HepG2 (cell line): ENCODE measurements around the gene CENATAC. TPM values are rescaled to one million over a fixed set of nuclear protein-coding genes. Genes with fewer than 3 reads are reported as not detected.

Experiments used
- ATAC-seq: fragments of 200-7000 bp; cut with Tn5 transposase; 3 replicates; pipeline ENCODE4 v1.9.1; 2020; ENCODE audit warnings: mild to moderate bottlenecking, moderate library complexity
- BruUV-seq: library from RNA; stranded (reverse); fragments of 400-500 nt; replicated peaks from 2 replicates; lab custom pipeline; 2021; lab: Mats Ljungman, UMichigan
- CTCF ChIA-PET: fragments of 300-600 bp; formaldehyde crosslinking; extraction: SDS; loops from one replicate; lab custom pipeline; 2021; ENCODE audit warnings: low total read pairs, inconsistent platforms, low intra/inter-chr PET ratio; lab: Yijun Ruan, JAX
- POLR2A ChIA-PET: fragments of 350-600 bp; sonication (Branson Sonifier 250); formaldehyde crosslinking; loops from one replicate; lab custom pipeline; 2020; ENCODE audit warnings: antibody characterized with exemption, inconsistent platforms; lab: Yijun Ruan, JAX
- DNase-seq: peaks from one replicate; pipeline ENCODE4 v3.0.0-alpha.2; 2015; ENCODE audit warnings: low spot score
- FAIRE-seq: peaks from 3 replicates; lab custom pipeline; 2011; peaks lifted over from hg19 to GRCh38; lab: Jason Lieb, UNC
- H2AFZ ChIP-seq: one replicate; pipeline ENCODE4 v1.6.1; 2011; ENCODE audit warnings: low read length, inconsistent platforms
- H3K27ac ChIP-seq: fragments of 300-600 bp; 3 replicates; pipeline ENCODE4 v1.8.0; 2011; ENCODE audit warnings: mixed run types, mild to moderate bottlenecking, mixed read lengths, low read length, inconsistent platforms; ENCODE audit not compliant: insufficient read depth; ENCODE audit errors: extremely low read length
- H3K27me3 ChIP-seq, 2 experiments: fragments of 200-600 bp in 1 of 2; 2 replicates in 1 of 2; 3 replicates in 1 of 2; pipeline versions ENCODE4 v1.6.0 to v1.8.0; 2011; ENCODE audit warnings: low read length in 2 of 2, mild to moderate bottlenecking in 2 of 2, moderate library complexity in 2 of 2, inconsistent platforms in 1 of 2; ENCODE audit not compliant: insufficient read depth in 2 of 2, control insufficient read depth in 1 of 2
- H3K36me3 ChIP-seq, 2 experiments: fragments of 200-600 bp in 1 of 2; replicated peaks in 1 of 2; 2 replicates in 1 of 2; 3 replicates in 1 of 2; pipeline versions ENCODE4 v1.5.1 to v1.8.0; 2011; ENCODE audit warnings: low read length in 2 of 2, inconsistent platforms in 1 of 2; ENCODE audit not compliant: insufficient read depth in 2 of 2, control insufficient read depth in 1 of 2
- H3K4me1 ChIP-seq: 2 replicates; pipeline ENCODE4 v1.5.1; 2012; ENCODE audit warnings: low read length, inconsistent platforms; ENCODE audit not compliant: insufficient read depth
- H3K4me2 ChIP-seq: 2 replicates; pipeline ENCODE4 v1.6.0; 2011; ENCODE audit warnings: low read depth, low read length, inconsistent platforms
- H3K4me3 ChIP-seq, 3 experiments: fragments of 200-600 bp in 1 of 3; sonication (generic), shearing (Covaris generic) in 1 of 3; replicated peaks in 1 of 3; 2 replicates each; pipeline ENCODE4 v1.5.1; 2011 to 2016; ENCODE audit warnings: low read length in 3 of 3, inconsistent platforms in 2 of 3, low read depth in 2 of 3, mild to moderate bottlenecking in 2 of 3, control low read depth in 1 of 3, mixed read lengths in 1 of 3; ENCODE audit not compliant: insufficient read depth in 1 of 3
- H3K79me2 ChIP-seq: one replicate; pipeline ENCODE4 v1.6.1; 2011; ENCODE audit warnings: low read length, inconsistent platforms; ENCODE audit not compliant: insufficient read depth
- H3K9ac ChIP-seq: 2 replicates; pipeline ENCODE4 v1.6.0; 2011; ENCODE audit warnings: mild to moderate bottlenecking, low read depth, low read length, inconsistent platforms; ENCODE audit not compliant: insufficient read depth
- H3K9me3 ChIP-seq: 2 replicates; pipeline ENCODE4 v1.5.1; 2012; ENCODE audit warnings: mild to moderate bottlenecking, low read length
- H4K20me1 ChIP-seq: 2 replicates; pipeline ENCODE4 v1.6.0; 2011; ENCODE audit warnings: inconsistent platforms, mild to moderate bottlenecking, low read length, moderate library complexity; ENCODE audit not compliant: insufficient read depth
- EEA1 ChIP-seq: sonication (generic); formaldehyde crosslinking; IDR thresholded peaks from 2 replicates; pipeline ENCODE4 v1.5.1; 2020; ENCODE audit warnings: mild to moderate bottlenecking, missing genetic modification reagents, borderline replicate concordance
- HES4 ChIP-seq: sonication (generic); formaldehyde crosslinking; IDR thresholded peaks from 2 replicates; pipeline ENCODE4 v1.9.0; 2021; ENCODE audit warnings: mild to moderate bottlenecking, missing genetic modification reagents, borderline replicate concordance
- HNRNPK ChIP-seq: fragments of 200-400 bp; formaldehyde crosslinking; IDR thresholded peaks from 2 replicates; pipeline ENCODE4 v1.6.1; 2018; ENCODE audit warnings: low read length, low read depth, moderate library complexity, mild to moderate bottlenecking; ENCODE audit not compliant: poor library complexity, severe bottlenecking
- MEIS2 ChIP-seq: sonication (generic); formaldehyde crosslinking; IDR thresholded peaks from 2 replicates; pipeline ENCODE4 v1.9.0; 2021; ENCODE audit warnings: mild to moderate bottlenecking, missing genetic modification reagents
- MYC ChIP-seq: sonication (generic); formaldehyde crosslinking; IDR thresholded peaks from 2 replicates; pipeline ENCODE4 v1.9.0; 2021; ENCODE audit warnings: missing genetic modification reagents, borderline replicate concordance
- NFE2L1 ChIP-seq: sonication (generic); formaldehyde crosslinking; IDR thresholded peaks from 2 replicates; pipeline ENCODE4 v1.4.0; 2020; ENCODE audit warnings: missing genetic modification reagents, mild to moderate bottlenecking, borderline replicate concordance
- NFKB2 ChIP-seq: sonication (generic); formaldehyde crosslinking; IDR thresholded peaks from 2 replicates; pipeline ENCODE4 v1.4.0; 2020; ENCODE audit warnings: missing genetic modification reagents, borderline replicate concordance
- NFYC ChIP-seq: IDR thresholded peaks from 2 replicates; pipeline ENCODE4 v1.6.1; 2016; ENCODE audit warnings: missing genetic modification reagents, missing compliant biosample characterization
- PHF8 ChIP-seq: sonication (generic); formaldehyde crosslinking; IDR thresholded peaks from 2 replicates; pipeline ENCODE4 v1.5.0; 2020; ENCODE audit warnings: missing genetic modification reagents
- RAD21 ChIP-seq: fragments of 450-650 bp; formaldehyde crosslinking; IDR thresholded peaks from 2 replicates; pipeline ENCODE4 v1.5.0; 2020; ENCODE audit warnings: mild to moderate bottlenecking
- RFX5 ChIP-seq: IDR thresholded peaks from 2 replicates; pipeline ENCODE4 v1.6.1; 2011; ENCODE audit warnings: low read depth, low read length, improper control_type of control experiment
- SCMH1 ChIP-seq: sonication (generic); formaldehyde crosslinking; IDR thresholded peaks from 2 replicates; pipeline ENCODE4 v1.9.0; 2021; ENCODE audit warnings: missing genetic modification reagents, mild to moderate bottlenecking, borderline replicate concordance
- SMAD9 ChIP-seq: sonication (generic); formaldehyde crosslinking; IDR thresholded peaks from 2 replicates; pipeline ENCODE4 v1.5.1; 2020; ENCODE audit warnings: mild to moderate bottlenecking, missing genetic modification reagents
- ZNF225 ChIP-seq: sonication (generic); formaldehyde crosslinking; IDR thresholded peaks from 2 replicates; pipeline ENCODE4 v1.4.0; 2020; ENCODE audit warnings: mild to moderate bottlenecking, missing genetic modification reagents
- ZNF317 ChIP-seq: sonication (generic); formaldehyde crosslinking; IDR thresholded peaks from 2 replicates; pipeline ENCODE4 v1.5.0; 2020; ENCODE audit warnings: mild to moderate bottlenecking, missing genetic modification reagents
- ZNF563 ChIP-seq: sonication (generic); formaldehyde crosslinking; IDR thresholded peaks from 2 replicates; pipeline ENCODE4 v1.8.0; 2022; ENCODE audit warnings: mild to moderate bottlenecking, moderate library complexity, missing genetic modification reagents
- ZNF768 ChIP-seq: sonication (generic); formaldehyde crosslinking; IDR thresholded peaks from 2 replicates; pipeline ENCODE4 v1.4.0; 2020; ENCODE audit warnings: missing genetic modification reagents
- ZSCAN20 ChIP-seq: sonication (generic); formaldehyde crosslinking; IDR thresholded peaks from 2 replicates; pipeline ENCODE4 v1.4.0; 2020; ENCODE audit warnings: missing genetic modification reagents, mild to moderate bottlenecking, borderline replicate concordance
- WGBS: methylation state at CpG from one replicate; pipeline ENCODE4 v1.1.6; 2017; ENCODE audit warnings: low lambda C conversion rate; 5-methylcytosine and 5-hydroxymethylcytosine counted together
- in situ Hi-C: cut with HindIII; loops from 2 replicates; pipeline ENCODE4 v1.10.0; 2017; ENCODE audit warnings: low pct_unique_long_range_greater_than_20kb; ENCODE audit not compliant: extremely low pct_ligation_motif_present
- intact Hi-C: fragments of 100-400 bp; cut with micrococcal nuclease; formaldehyde crosslinking; loops from one replicate; pipeline ENCODE4 v1.10.0; 2022; ENCODE audit not compliant: unreplicated experiment
- polyA plus RNA-seq, 8 experiments: library from polyadenylated mRNA; depleted of rRNA in 3 of 8; stranded (reverse) in 7 of 8; unstranded in 1 of 8; fragments of >200 nt; fragmentation: Illumina TruSeq in 4 of 8; extraction: Trizol in 4 of 8; gene quantifications; 2 replicates each; pipeline versions ENCODE4 v1.2.1 to v1.2.3, GENCODE V29; 2011 to 2016; ENCODE audit warnings: low read depth in 4 of 8, missing spikeins in 1 of 8, mixed read lengths in 1 of 8; ENCODE audit not compliant: insufficient read depth in 1 of 8
- total RNA-seq, 5 experiments: library from RNA; depleted of rRNA; stranded (reverse); fragments of >200 nt; fragmentation: Illumina TruSeq; extraction: Trizol; gene quantifications; 2 replicates each; pipeline ENCODE4 v1.2.3, GENCODE V29; 2016; ENCODE audit warnings: low read depth in 1 of 5
- TF ChIP-seq, protein P1 (sequence below), 2 experiments: sonication (generic) in 1 of 2; formaldehyde crosslinking in 1 of 2; IDR thresholded peaks; 2 replicates each; pipeline versions ENCODE4 v1.4.0 to v1.6.1; 2018 to 2020; ENCODE audit warnings: missing genetic modification reagents in 2 of 2, borderline replicate concordance in 1 of 2, low read depth in 1 of 2, mild to moderate bottlenecking in 1 of 2, missing biosample characterization in 1 of 2
- TF ChIP-seq, protein P2 (sequence below): sonication (generic); formaldehyde crosslinking; IDR thresholded peaks from 2 replicates; pipeline ENCODE4 v1.4.0; 2020; ENCODE audit warnings: missing genetic modification reagents

Gene CENATAC
- total and polyA plus RNA-seq, 2 of the 13 experiments (the other 11 are each of a cell fraction or from before 2014, with no cell fraction given), result 21.7 to 25.0 TPM

DNA sequence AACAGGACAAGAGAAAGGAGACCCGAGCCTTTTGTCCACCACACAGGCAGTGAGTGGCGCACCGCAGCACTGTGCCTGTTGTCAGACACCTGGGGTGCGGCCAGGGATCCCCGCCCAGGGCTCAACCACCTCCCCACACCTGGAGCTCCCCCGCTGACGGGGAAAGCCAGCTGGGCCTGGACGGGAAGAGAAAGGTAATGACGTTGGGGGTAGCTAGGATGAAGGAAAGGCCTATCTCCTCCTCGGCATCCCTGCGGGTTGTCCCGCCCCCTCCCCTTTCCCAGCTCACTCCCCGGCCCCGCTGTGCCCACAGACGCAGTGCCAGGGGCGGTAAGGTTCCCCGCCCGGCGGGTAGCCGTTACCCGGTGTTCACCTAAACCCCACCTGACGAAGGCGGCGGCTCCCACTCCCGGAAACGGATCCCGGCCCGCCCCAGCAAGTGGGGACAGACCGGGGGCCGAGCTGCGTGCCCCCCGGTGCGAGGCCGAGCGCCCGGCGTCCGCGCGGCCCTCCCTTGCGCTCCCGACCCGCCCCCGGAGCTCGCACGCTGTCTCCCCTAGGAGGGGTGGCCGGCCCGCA, 58.6 kb downstream of the CENATAC start:
- ATAC-seq (peak; percentile 11), DNase-seq (no peak), FAIRE-seq (no peak)
- BruUV-seq, result no TSS peak
- no peaks in the 10 kb centered on the region for H3K9me3 ChIP-seq
- peak overlapping the region; percentile 88 for H3K4me2 ChIP-seq
- WGBS, result 0% methylated on average over 3 of the region's 48 CpGs
- intact Hi-C loops, result loop anchor here (2.0 kb wide), 1 partner anchor 38 kb away; a partner anchor contains a TSS
- peaks cover 23% of the 10 kb centered on the region for H3K4me1 ChIP-seq
- CTCF ChIA-PET, result no interaction called here
- H3K9ac ChIP-seq, result peak overlapping the region; percentile 99
- H3K79me2 ChIP-seq, result peaks cover 25% of the 10 kb centered on the region
- in situ Hi-C loops, result no loop called here
- H3K4me3 ChIP-seq, result peak overlapping the region; percentile 75 to 87 (median 82)
- peak overlapping the region; percentile 88 for H3K27ac ChIP-seq
- H3K36me3 ChIP-seq, result peaks cover 24 to 39% of the 10 kb centered on the region in 2 experiments
- H3K27me3 ChIP-seq, result no peaks in the 10 kb centered on the region
- H2AFZ ChIP-seq, result no peak overlapping the region
- POLR2A ChIA-PET, result interaction anchor here (0.8 to 2.5 kb wide), 14 partner anchors 10 to 383 kb away, joined by 3 to 14 read pairs (median 4); partner anchors contain the start of genes CENATAC, DPAGT1, HINFP and RPS25
- no peaks in the 10 kb centered on the region for H4K20me1 ChIP-seq
- TF ChIP-seq, protein P1, sequence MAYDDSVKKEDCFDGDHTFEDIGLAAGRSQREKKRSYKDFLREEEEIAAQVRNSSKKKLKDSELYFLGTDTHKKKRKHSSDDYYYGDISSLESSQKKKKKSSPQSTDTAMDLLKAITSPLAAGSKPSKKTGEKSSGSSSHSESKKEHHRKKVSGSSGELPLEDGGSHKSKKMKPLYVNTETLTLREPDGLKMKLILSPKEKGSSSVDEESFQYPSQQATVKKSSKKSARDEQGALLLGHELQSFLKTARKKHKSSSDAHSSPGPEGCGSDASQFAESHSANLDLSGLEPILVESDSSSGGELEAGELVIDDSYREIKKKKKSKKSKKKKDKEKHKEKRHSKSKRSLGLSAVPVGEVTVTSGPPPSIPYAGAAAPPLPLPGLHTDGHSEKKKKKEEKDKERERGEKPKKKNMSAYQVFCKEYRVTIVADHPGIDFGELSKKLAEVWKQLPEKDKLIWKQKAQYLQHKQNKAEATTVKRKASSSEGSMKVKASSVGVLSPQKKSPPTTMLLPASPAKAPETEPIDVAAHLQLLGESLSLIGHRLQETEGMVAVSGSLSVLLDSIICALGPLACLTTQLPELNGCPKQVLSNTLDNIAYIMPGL (CRISPR knock-in tag; IDR thresholded peaks at IDR 0.05; ENCODE audit: borderline replicate concordance in 1 of 2, low read depth in 1 of 2), result 0 out of 4 replicates have a peak, but pooled peaks of 1 of the 2 experiments have one; percentile 12
- TF ChIP-seq SMAD9 (CRISPR knock-in tag) (0 out of 2 replicates have a peak, but pooled peaks have one; percentile 13), HNRNPK (peak; percentile 75), ZNF225 (peak; percentile 46; the same call in 1 of the 2 replicates), NFE2L1 (0 out of 2 replicates have a peak, but pooled peaks have one; percentile 23), ZSCAN20 (peak; percentile 31; the same call in 1 of the 2 replicates), ZNF768 (CRISPR knock-in tag) (peak; percentile 42; the same call in 1 of the 2 replicates), EEA1 (CRISPR knock-in tag) (peak; percentile 38; the same call in 1 of the 2 replicates), ZNF317 (CRISPR knock-in tag) (0 out of 2 replicates have a peak, but pooled peaks have one; percentile 28), NFYC (CRISPR knock-in tag) (no peak), HES4 (CRISPR knock-in tag) (peak; percentile 69; the same call in 1 of the 2 replicates), MEIS2 (CRISPR knock-in tag) (peak; percentile 55; the same call in 1 of the 2 replicates), SCMH1 (no peak), NFKB2 (0 out of 2 replicates have a peak, but pooled peaks have one; percentile 24), RFX5 (no peak), ZNF563 (CRISPR knock-in tag) (peak; percentile 76; the same call in 1 of the 2 replicates), PHF8 (CRISPR knock-in tag) (peak; percentile 45; the same call in 1 of the 2 replicates), MYC (CRISPR knock-in tag) (peak; percentile 9; the same call in 1 of the 2 replicates), RAD21 (CRISPR knock-in tag) (0 out of 2 replicates have a peak, but pooled peaks have one; percentile 12)
- TF ChIP-seq, protein P2, sequence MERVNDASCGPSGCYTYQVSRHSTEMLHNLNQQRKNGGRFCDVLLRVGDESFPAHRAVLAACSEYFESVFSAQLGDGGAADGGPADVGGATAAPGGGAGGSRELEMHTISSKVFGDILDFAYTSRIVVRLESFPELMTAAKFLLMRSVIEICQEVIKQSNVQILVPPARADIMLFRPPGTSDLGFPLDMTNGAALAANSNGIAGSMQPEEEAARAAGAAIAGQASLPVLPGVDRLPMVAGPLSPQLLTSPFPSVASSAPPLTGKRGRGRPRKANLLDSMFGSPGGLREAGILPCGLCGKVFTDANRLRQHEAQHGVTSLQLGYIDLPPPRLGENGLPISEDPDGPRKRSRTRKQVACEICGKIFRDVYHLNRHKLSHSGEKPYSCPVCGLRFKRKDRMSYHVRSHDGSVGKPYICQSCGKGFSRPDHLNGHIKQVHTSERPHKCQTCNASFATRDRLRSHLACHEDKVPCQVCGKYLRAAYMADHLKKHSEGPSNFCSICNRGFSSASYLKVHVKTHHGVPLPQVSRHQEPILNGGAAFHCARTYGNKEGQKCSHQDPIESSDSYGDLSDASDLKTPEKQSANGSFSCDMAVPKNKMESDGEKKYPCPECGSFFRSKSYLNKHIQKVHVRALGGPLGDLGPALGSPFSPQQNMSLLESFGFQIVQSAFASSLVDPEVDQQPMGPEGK (CRISPR knock-in tag), result peak; percentile 27; the same call in 1 of the 2 replicates
